Effector memory CD8-positive, alpha-beta T cell (primary cell): ENCODE results near the gene MBNL3.
A peak's percentile ranks its signal among the peaks of the same experiment; 100 is the strongest.
"Not testable (repeated sequence)": the region's sequence is repeated elsewhere in the genome, so short reads cannot be mapped to it uniquely, and the experiment has no call there.

ENCODE experiments used
- ATAC-seq: fragments of 150-1000 bp; cut with Tn5 transposase; replicated peaks from 2 replicates; pipeline ENCODE4 v1.10.0; 2021; ENCODE audit warnings: mild to moderate bottlenecking, moderate library complexity
- DNase-seq, 3 experiments: peaks; one replicate each; pipeline ENCODE4 v3.0.0; 2021
- H3K27ac Mint-ChIP-seq, 2 donors: one replicate each; pipeline ENCODE4 v1.8.0; 2022; ENCODE audit warnings: mild to moderate bottlenecking in 2 of 2, mixed read lengths in 2 of 2, moderate library complexity in 2 of 2
- H3K27me3 Mint-ChIP-seq, 2 donors: one replicate each; pipeline ENCODE4 v1.8.0; 2022; ENCODE audit warnings: mixed read lengths in 2 of 2
- H3K36me3 Mint-ChIP-seq: one replicate; pipeline ENCODE4 v1.8.0; 2022; ENCODE audit warnings: mild to moderate bottlenecking, moderate library complexity, mixed read lengths; ENCODE audit not compliant: insufficient read depth
- H3K4me1 Mint-ChIP-seq, 2 donors: one replicate each; pipeline ENCODE4 v1.8.0; 2022; ENCODE audit warnings: low read depth in 2 of 2, mixed read lengths in 2 of 2
- H3K4me3 Mint-ChIP-seq, 2 donors: one replicate each; pipeline ENCODE4 v1.8.0; 2022; ENCODE audit warnings: mild to moderate bottlenecking in 2 of 2, mixed read lengths in 2 of 2, moderate library complexity in 2 of 2
- H3K9me3 Mint-ChIP-seq, 2 donors: one replicate each; pipeline ENCODE4 v1.8.0; 2022; ENCODE audit warnings: mixed read lengths in 2 of 2

The MBNL3 gene

DNA sequence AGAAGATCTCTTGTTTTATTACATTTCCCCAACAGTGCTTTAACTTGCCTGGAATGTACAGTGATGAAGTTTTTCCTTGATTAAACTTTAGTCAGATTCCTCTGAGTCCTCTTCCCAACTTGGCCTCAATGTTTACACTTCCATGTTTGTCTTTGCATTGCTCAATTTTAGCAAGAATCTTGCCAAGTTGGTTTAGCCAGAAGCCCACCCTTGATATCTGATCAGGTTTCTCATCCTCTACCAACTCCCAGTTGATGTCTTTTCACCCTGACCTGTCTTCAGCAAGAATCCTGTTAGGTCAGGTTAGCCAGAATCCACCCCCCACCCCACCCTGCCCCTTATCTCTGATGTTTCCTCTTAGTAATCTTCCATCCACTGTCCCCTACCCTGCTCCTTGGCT lies 120.9 kb downstream of the MBNL3 start:
- no peaks in the 10 kb centered on the region for H3K36me3 Mint-ChIP-seq
- no peaks in the 10 kb centered on the region for H3K27me3 Mint-ChIP-seq
- DNase-seq (no peak), ATAC-seq (no peak)
- no peaks in the 10 kb centered on the region for H3K9me3 Mint-ChIP-seq
- H3K27ac Mint-ChIP-seq = no peak overlapping the region
- H3K4me1 Mint-ChIP-seq = no peaks in the 10 kb centered on the region
- H3K4me3 Mint-ChIP-seq = no peak overlapping the region

DNA sequence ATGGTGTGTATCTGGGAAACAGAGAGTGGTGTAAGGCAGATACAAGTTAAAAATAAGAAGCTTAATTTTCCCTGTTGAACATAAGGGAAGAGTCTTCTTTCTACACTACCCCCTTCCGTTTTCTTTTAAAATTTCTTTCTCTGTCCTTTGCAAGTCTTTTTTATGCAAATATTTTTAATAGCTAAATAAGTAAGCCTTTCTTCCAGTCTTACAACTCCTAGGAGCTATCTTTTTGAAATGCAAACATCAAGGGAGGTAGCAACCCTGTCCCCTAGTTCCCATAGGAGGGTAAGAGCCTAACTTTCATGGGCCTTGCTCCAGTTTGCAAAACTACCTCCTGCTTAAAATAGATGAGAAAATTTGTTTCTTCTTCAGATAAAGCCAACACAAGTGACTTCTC lies 121.5 kb downstream of the MBNL3 start:
- ATAC-seq (no peak), DNase-seq (no peak)
- no peak overlapping the region for H3K4me3 Mint-ChIP-seq
- no peaks in the 10 kb centered on the region for H3K9me3 Mint-ChIP-seq
- H3K36me3 Mint-ChIP-seq = no peaks in the 10 kb centered on the region
- no peaks in the 10 kb centered on the region for H3K4me1 Mint-ChIP-seq
- H3K27ac Mint-ChIP-seq = no peak overlapping the region
- no peaks in the 10 kb centered on the region for H3K27me3 Mint-ChIP-seq

DNA sequence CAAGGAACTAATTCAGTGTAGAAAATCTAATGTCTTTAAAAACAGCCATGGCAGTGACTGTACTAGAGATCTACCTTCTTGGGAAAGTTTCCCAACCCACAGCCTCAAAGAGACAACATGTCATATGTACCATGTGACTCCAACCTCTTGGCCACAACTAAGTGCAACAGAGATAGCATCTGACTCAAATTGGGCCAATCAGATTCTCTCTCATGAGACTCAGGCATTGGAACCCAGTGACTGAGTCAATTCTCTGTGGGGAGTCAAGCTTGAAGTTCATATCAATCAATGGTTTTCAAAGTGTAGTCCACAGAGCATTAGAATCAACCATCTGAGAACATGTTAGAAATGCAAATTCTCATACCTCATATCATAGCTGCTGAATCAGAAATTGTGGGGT lies 123.3 kb downstream of the MBNL3 start:
- Mint-ChIP-seq H3K36me3 (no peaks in the 10 kb centered on the region), H3K4me1 (no peaks in the 10 kb centered on the region), H3K27me3 (no peaks in the 10 kb centered on the region), H3K27ac (peak overlapping the region in 1 of 2 donors; percentile 75), H3K9me3 (no peaks in the 10 kb centered on the region), H3K4me3 (no peak overlapping the region)
- DNase-seq (no peak), ATAC-seq (no peak)

DNA sequence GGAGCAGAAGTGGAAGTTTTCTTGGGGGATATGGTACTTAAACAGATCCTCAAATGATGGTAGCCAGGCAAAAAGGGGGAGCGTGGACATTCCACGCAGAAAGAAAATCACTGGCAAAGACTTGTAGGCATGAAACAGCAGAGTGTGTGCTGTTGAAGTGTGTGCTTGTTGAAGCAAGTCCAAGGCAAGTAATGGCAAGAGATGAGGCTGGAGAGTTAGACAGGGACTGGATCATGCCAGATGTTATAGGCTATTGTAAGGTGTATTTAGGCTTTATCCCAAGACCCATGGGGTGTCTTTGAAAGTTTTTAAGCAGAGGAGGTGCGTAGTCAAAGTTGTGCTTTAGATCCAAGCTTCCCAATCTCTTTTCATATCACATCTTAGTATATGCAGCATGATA lies 124.5 kb downstream of the MBNL3 start:
- no peaks in the 10 kb centered on the region for H3K27me3 Mint-ChIP-seq
- no peaks in the 10 kb centered on the region for H3K9me3 Mint-ChIP-seq

DNA sequence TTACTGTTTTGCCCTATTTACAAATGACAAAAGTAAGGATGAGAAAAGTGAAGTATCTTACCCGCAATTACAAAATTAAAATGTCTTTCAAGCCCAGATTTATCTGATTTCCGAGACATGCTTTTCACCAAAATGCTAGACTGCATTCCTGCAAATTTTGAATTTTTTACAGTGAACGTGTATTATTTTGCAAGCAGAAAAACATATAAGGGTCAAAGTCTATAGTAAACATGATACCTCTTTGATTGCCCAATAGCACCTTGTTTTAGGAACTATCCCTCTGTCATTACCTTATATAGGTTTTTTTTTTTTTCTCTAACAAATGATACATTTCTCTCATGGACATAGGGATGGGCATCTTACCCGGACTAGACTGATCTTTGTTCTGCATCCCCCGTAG lies 135.4 kb downstream of the MBNL3 start:
- no peaks in the 10 kb centered on the region for H3K27me3 Mint-ChIP-seq
- no peaks in the 10 kb centered on the region for H3K4me1 Mint-ChIP-seq
- no peaks in the 10 kb centered on the region for H3K9me3 Mint-ChIP-seq
- no peak overlapping the region for H3K27ac Mint-ChIP-seq
- H3K4me3 Mint-ChIP-seq = no peak overlapping the region
- ATAC-seq (no peak), DNase-seq (no peak)
- no peaks in the 10 kb centered on the region for H3K36me3 Mint-ChIP-seq

More for the DNA sequence above, 124.5 kb downstream of the MBNL3 start:
- Mint-ChIP-seq H3K4me1 (no peaks in the 10 kb centered on the region), H3K4me3 (no peak overlapping the region), H3K27ac (no peak overlapping the region), H3K36me3 (no peaks in the 10 kb centered on the region)
- no peak for DNase-seq
- no peak for ATAC-seq

DNA sequence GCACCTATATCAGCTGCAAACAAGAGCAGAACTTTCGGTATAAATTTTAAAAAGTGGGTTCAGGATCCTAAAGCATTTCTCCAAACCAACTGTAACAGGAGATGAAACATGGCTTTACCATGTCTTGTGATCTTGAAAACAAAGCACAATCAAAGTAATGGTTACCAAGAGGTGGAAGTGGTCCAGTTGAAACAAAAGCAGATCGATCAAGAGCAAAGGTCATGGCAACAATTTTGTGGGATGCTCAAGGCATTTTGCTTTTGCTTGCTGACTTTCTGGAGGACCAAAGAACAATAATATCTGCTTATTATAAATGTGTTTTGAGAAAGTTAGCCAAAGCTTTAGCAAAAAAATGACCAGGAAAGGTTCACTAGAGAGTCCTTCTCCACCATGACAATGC lies 152.7 kb downstream of the MBNL3 start:
- Mint-ChIP-seq H3K27ac (no peak overlapping the region), H3K36me3 (no peaks in the 10 kb centered on the region), H3K4me1 (peaks cover 2 to 8% of the 10 kb centered on the region in 2 donors), H3K4me3 (no peak overlapping the region), H3K9me3 (no peaks in the 10 kb centered on the region), H3K27me3 (no peaks in the 10 kb centered on the region)
- DNase-seq = no peak
- ATAC-seq = no peak

GRCh38 chrX:132333351-132333750 lies 155.5 kb downstream of the MBNL3 start:
- H3K4me3 Mint-ChIP-seq = no peak overlapping the region
- no peaks in the 10 kb centered on the region for H3K27me3 Mint-ChIP-seq
- ATAC-seq = no peak
- no peak for DNase-seq
- peaks cover 0 to 9% of the 10 kb centered on the region in 2 donors for H3K9me3 Mint-ChIP-seq
- no peak overlapping the region for H3K27ac Mint-ChIP-seq
- no peaks in the 10 kb centered on the region for H3K36me3 Mint-ChIP-seq
- peaks cover 2 to 8% of the 10 kb centered on the region in 2 donors for H3K4me1 Mint-ChIP-seq

DNA sequence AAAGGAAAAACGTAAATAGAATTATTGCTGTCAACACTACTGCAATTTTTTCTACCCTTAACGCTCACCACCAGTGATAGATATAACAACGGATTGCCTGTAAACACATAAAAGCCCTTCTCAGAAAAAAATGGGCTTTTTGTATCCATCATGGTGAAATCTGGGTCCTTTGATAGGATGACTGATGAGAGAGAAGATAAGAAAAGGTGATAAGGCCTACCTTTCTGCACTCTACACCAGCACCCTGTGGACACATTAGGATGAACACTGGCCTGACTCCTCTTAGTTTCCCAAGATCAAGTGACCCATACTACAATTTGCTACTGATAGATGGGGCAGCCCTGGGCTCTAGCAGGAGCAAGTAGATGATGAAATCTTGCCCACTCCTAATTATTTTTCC lies 157.3 kb downstream of the MBNL3 start:
- Mint-ChIP-seq H3K36me3 (no peaks in the 10 kb centered on the region), H3K27ac (no peak overlapping the region), H3K4me3 (no peak overlapping the region), H3K9me3 (peaks cover 0 to 9% of the 10 kb centered on the region in 2 donors), H3K27me3 (no peaks in the 10 kb centered on the region), H3K4me1 (peaks cover 2 to 8% of the 10 kb centered on the region in 2 donors)
- ATAC-seq = no peak
- no peak for DNase-seq

GRCh38 chrX:132331000-132331399 lies 157.8 kb downstream of the MBNL3 start:
- DNase-seq (no peak), ATAC-seq (no peak)
- Mint-ChIP-seq H3K4me3 (no peak overlapping the region), H3K36me3 (no peaks in the 10 kb centered on the region), H3K27ac (no peak overlapping the region), H3K9me3 (peaks cover 0 to 9% of the 10 kb centered on the region in 2 donors), H3K4me1 (peaks cover 2 to 8% of the 10 kb centered on the region in 2 donors), H3K27me3 (no peaks in the 10 kb centered on the region)

GRCh38 chrX:132330156-132330729 lies 158.6 kb downstream of the MBNL3 start:
- Mint-ChIP-seq H3K9me3 (peaks cover 0 to 9% of the 10 kb centered on the region in 2 donors), H3K4me1 (peaks cover 2 to 8% of the 10 kb centered on the region in 2 donors), H3K4me3 (no peak overlapping the region), H3K27me3 (no peaks in the 10 kb centered on the region), H3K27ac (no peak overlapping the region), H3K36me3 (no peaks in the 10 kb centered on the region)
- ATAC-seq = no peak
- DNase-seq = no peak

DNA sequence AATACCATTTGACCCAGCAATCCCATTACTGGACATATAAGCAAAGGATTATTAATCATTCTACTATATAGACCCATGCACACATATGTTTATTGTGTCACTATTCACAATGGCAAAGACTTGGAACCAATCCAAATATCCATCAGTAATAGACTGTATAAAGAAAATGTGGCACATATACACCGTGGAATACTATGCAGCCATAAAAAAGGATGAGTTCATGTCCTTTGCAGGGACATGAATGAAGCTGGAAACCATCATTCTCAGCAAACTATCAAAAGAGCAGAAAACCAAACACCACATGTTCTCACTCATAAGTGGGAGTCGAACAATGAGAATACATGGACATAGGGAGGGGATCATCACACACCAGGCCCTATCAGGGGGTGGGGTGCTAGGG lies 161.9 kb downstream of the MBNL3 start:
- H3K27ac Mint-ChIP-seq, DNase-seq, H3K4me1 Mint-ChIP-seq, H3K27me3 Mint-ChIP-seq, H3K9me3 Mint-ChIP-seq, ATAC-seq, H3K36me3 Mint-ChIP-seq, H3K4me3 Mint-ChIP-seq: not testable (repeated sequence)
